ENCODE measurements around the gene RBM10. TPM values are rescaled to one million over a fixed set of nuclear protein-coding genes. Genes with fewer than 3 reads are reported as not detected.
"Not testable (repeated sequence)": the region's sequence is repeated elsewhere in the genome, so short reads cannot be mapped to it uniquely, and the experiment has no call there.

RBM10 gene
- total and polyA plus RNA-seq, 2 experiments from 2014 or later: 39.5 to 101 TPM

- not testable (repeated sequence) for H3K9me3 Mint-ChIP-seq
These were observed 9.4 kb upstream of the RBM10 start for GRCh38 chrX:47135650-47136049.

GRCh38 chrX:47138171-47138570 lies 6.8 kb upstream of the RBM10 start:
- Mint-ChIP-seq H3K4me1 (no peaks in the 10 kb centered on the region; the same call in 2 of the 3 replicates), H3K4me3 (no peak overlapping the region), H3K27me3 (ENCODE audit: insufficient read depth, low read depth, poor library complexity) (peaks cover 4% of the 10 kb centered on the region), H3K36me3 (ENCODE audit: low read depth) (peaks cover 25% of the 10 kb centered on the region), H3K9me3 (no peaks in the 10 kb centered on the region), H3K27ac (no peak overlapping the region)
- Histone ChIP-seq H3K36me3 (ENCODE audit: insufficient read depth) (no peaks in the 10 kb centered on the region), H3K79me2 (replicated peaks; ENCODE audit: insufficient read depth) (peaks cover 3% of the 10 kb centered on the region), H3K4me2 (no peak overlapping the region), H3K9me2 (ENCODE audit: insufficient read depth) (no peaks in the 10 kb centered on the region), H3K27ac (ENCODE audit: low read depth) (no peak overlapping the region), H4K20me1 (replicated peaks; ENCODE audit: insufficient read depth) (no peaks in the 10 kb centered on the region), H3K4me1 (ENCODE audit: insufficient read depth) (peaks cover 1% of the 10 kb centered on the region; the same call in 1 of the 2 replicates), H3F3A (replicated peaks; ENCODE audit: low read depth) (no peaks in the 10 kb centered on the region), H3K27me3 (ENCODE audit: insufficient read depth) (no peaks in the 10 kb centered on the region), H2AFZ (no peak overlapping the region), H3K4me3 (no peak overlapping the region)
- no peak for TF ChIP-seq ZNF114 (CRISPR knock-in tag; IDR thresholded peaks at IDR 0.05)
- TF ChIP-seq REST (IDR thresholded peaks at IDR 0.05; ENCODE audit: unreplicated experiment): no peak
- no peak for TF ChIP-seq STAT1 (IDR thresholded peaks at IDR 0.05; ENCODE audit: unreplicated experiment)
- no peak for TF ChIP-seq NANOG (IDR thresholded peaks at IDR 0.05; ENCODE audit: borderline replicate concordance)
- TF ChIP-seq JUNB (IDR thresholded peaks at IDR 0.05; ENCODE audit: unreplicated experiment): no peak
- TF ChIP-seq POLR2AphosphoS5 (IDR thresholded peaks at IDR 0.05; ENCODE audit: low read depth): no peak
- no peak for TF ChIP-seq ZNF462 (CRISPR knock-in tag; IDR thresholded peaks at IDR 0.05)
- no peak for TF ChIP-seq ZNF331 (CRISPR knock-in tag; IDR thresholded peaks at IDR 0.05; ENCODE audit: low read depth)
- no peak for TF ChIP-seq ETS1 (IDR thresholded peaks at IDR 0.05)
- no peak for TF ChIP-seq EZH2 (IDR thresholded peaks at IDR 0.05; ENCODE audit: low read depth, unreplicated experiment)
- TF ChIP-seq CREB1 (CRISPR knock-in tag; IDR thresholded peaks at IDR 0.05; ENCODE audit: low read depth): no peak
- ATAC-seq: no peak
- no peak for DNase-seq (ENCODE audit: low spot score)

More at GRCh38 chrX:47135650-47136049, 9.4 kb upstream of the RBM10 start:
- H3K27me3 ChIP-seq (ENCODE audit: insufficient read depth); H3K79me2 ChIP-seq (replicated peaks; ENCODE audit: insufficient read depth); H3K9me2 ChIP-seq (ENCODE audit: insufficient read depth); H3K4me1 ChIP-seq (ENCODE audit: insufficient read depth); H3K27ac Mint-ChIP-seq; ATAC-seq; H3K36me3 Mint-ChIP-seq (ENCODE audit: low read depth); H4K20me1 ChIP-seq (replicated peaks; ENCODE audit: insufficient read depth); H3K4me1 Mint-ChIP-seq; H3K27me3 Mint-ChIP-seq (ENCODE audit: insufficient read depth, low read depth, poor library complexity); H3K36me3 ChIP-seq (ENCODE audit: insufficient read depth); H3K4me3 ChIP-seq; DNase-seq (ENCODE audit: low spot score); H3K4me2 ChIP-seq; H2AFZ ChIP-seq; H3K4me3 Mint-ChIP-seq; H3K27ac ChIP-seq (ENCODE audit: low read depth); H3F3A ChIP-seq (replicated peaks; ENCODE audit: low read depth): not testable (repeated sequence)

Data from GM23338 (cell line).